ENCODE data around the gene RYR1. TPM values are rescaled to one million over a fixed set of nuclear protein-coding genes. Genes with fewer than 3 reads are reported as not detected.

RYR1 gene
- total and polyA plus RNA-seq, 4 donors: 2.8 to 7.6 (median 4.0) TPM

- Histone ChIP-seq H3K36me3 (ENCODE audit: control insufficient read depth in 4 of 4, insufficient read depth in 4 of 4, low read length in 4 of 4) (no peaks in the 10 kb centered on the region), H3K27me3 (ENCODE audit: control insufficient read depth in 3 of 3, insufficient read depth in 3 of 3, low read length in 2 of 3) (no peaks in the 10 kb centered on the region), H3K27ac (ENCODE audit: low read depth in 1 of 2, low read length in 1 of 2) (no peak overlapping the region), H3K9me3 (ENCODE audit: control insufficient read depth in 4 of 4, insufficient read depth in 3 of 4, low read length in 3 of 4) (peaks cover 0 to 16% (median 2%) of the 10 kb centered on the region in 4 donors), H3K9ac (ENCODE audit: insufficient read depth in 1 of 2, low read length in 2 of 2) (no peak overlapping the region), H3K4me3 (no peak overlapping the region), H3K4me1 (ENCODE audit: control insufficient read depth in 5 of 5, insufficient read depth in 5 of 5, low read length in 5 of 5) (no peaks in the 10 kb centered on the region)
- WGBS, 2 donors: 81 to 84% methylated on average over 3 of the region's 3 CpGs
- TF ChIP-seq CTCF (IDR thresholded peaks at IDR 0.05; ENCODE audit: control extremely low read depth, extremely low read depth): no peak
- DNase-seq (no peak), ATAC-seq (ENCODE audit: insufficient read depth, low FRiP score) (no peak)
These were observed 101.7 kb downstream of the RYR1 start for GRCh38 chr19:38535212-38535611.

DNA sequence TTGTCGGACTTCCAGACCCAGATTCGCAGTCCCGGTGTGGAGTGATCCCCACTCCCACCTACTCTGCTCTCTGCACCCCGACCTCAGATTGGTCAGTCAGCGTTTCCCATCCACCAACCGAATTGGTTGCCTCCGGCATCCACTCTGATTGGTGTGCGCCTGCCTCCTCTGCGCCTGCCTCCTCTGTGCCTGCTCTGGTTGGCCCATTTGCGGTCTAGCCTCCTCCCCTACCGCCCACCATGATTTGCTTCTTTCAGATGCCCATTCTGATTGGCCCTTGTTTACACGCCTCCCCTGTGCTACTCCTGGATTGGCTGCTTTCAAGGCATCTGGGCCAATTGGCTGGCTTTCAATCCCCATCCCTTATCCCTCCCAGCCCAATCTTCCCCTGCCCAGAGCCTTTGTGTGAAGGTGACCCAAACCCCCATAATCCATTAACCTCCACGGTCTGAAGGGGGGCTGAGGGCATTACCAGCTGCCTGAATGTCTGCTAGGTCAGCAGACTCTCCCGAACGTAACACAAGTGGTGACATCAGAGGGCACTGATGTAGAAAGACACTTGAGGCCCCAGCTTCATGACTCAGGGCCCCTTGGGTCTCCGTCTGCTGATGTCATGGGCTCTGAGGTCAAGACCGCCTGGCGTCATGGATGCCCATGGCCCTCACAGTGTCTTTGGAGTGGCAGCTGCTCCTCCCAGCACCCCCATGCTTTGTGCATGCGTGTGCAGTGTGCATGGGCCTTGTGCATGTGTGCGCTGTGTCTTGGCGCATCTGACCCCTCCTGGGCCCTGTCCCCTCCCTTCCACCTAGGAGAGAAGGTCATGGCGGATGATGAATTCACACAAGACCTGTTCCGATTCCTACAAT, 103.8 kb downstream of the RYR1 start:
- Histone ChIP-seq H3K9me3 (ENCODE audit: control insufficient read depth in 4 of 4, insufficient read depth in 3 of 4, low read length in 3 of 4) (peaks cover 0 to 16% (median 2%) of the 10 kb centered on the region in 4 donors), H3K9ac (ENCODE audit: insufficient read depth in 1 of 2, low read length in 2 of 2) (no peak overlapping the region), H3K4me1 (ENCODE audit: control insufficient read depth in 5 of 5, insufficient read depth in 5 of 5, low read length in 5 of 5) (no peaks in the 10 kb centered on the region), H3K4me3 (no peak overlapping the region), H3K36me3 (ENCODE audit: control insufficient read depth in 4 of 4, insufficient read depth in 4 of 4, low read length in 4 of 4) (no peaks in the 10 kb centered on the region), H3K27ac (ENCODE audit: low read depth in 1 of 2, low read length in 1 of 2) (no peak overlapping the region), H3K27me3 (ENCODE audit: control insufficient read depth in 3 of 3, insufficient read depth in 3 of 3, low read length in 2 of 3) (no peaks in the 10 kb centered on the region)
- ATAC-seq (ENCODE audit: insufficient read depth, low FRiP score) (no peak), DNase-seq (no peak)
- no peak for TF ChIP-seq CTCF (IDR thresholded peaks at IDR 0.05; ENCODE audit: control extremely low read depth, extremely low read depth)
- WGBS, 2 donors: 92 to 96% methylated on average over 23 of the region's 23 CpGs

DNA sequence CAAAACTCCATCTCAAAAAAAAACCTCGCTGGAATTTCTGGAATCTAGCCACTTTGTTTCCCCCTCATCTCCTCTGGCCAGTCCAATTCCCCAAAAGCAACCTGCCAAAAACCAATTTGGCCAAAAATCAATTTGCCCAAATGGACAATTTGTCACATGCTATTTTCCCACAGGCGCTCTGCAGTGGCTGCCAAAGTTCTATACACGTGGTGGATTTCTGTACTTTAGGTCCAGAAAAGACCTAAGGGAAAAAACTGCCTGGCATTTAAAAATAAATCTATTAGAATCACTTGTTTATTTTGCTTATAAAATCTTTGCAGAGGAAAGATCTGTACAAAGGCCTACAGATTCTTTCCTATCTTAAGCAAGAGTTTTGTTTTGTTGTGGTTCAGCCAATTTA, 104.9 kb downstream of the RYR1 start:
- ATAC-seq (ENCODE audit: insufficient read depth, low FRiP score) (no peak), DNase-seq (no peak)
- no peaks in the 10 kb centered on the region for H3K27me3 ChIP-seq (ENCODE audit: control insufficient read depth in 3 of 3, insufficient read depth in 3 of 3, low read length in 2 of 3)
- H3K27ac ChIP-seq (ENCODE audit: low read depth in 1 of 2, low read length in 1 of 2): no peak overlapping the region
- no peak overlapping the region for H3K4me3 ChIP-seq
- H3K36me3 ChIP-seq (ENCODE audit: control insufficient read depth in 4 of 4, insufficient read depth in 4 of 4, low read length in 4 of 4): no peaks in the 10 kb centered on the region
- H3K4me1 ChIP-seq (ENCODE audit: control insufficient read depth in 5 of 5, insufficient read depth in 5 of 5, low read length in 5 of 5): no peaks in the 10 kb centered on the region
- H3K9ac ChIP-seq (ENCODE audit: insufficient read depth in 1 of 2, low read length in 2 of 2): no peak overlapping the region
- 53 to 69% methylated on average over 3 of the region's 3 CpGs for WGBS, 2 donors
- no peak for TF ChIP-seq CTCF (IDR thresholded peaks at IDR 0.05; ENCODE audit: control extremely low read depth, extremely low read depth)
- H3K9me3 ChIP-seq (ENCODE audit: control insufficient read depth in 4 of 4, insufficient read depth in 3 of 4, low read length in 3 of 4): peaks cover 0 to 16% (median 2%) of the 10 kb centered on the region in 4 donors
